A204.1 (cell line): ENCODE results near the gene XG.
"Not testable (repeated sequence)": the region's sequence is repeated elsewhere in the genome, so short reads cannot be mapped to it uniquely, and the experiment has no call there.

ENCODE experiments used
- FAIRE-seq: peaks from 2 replicates; lab custom pipeline; 2012; peaks lifted over from hg19 to GRCh38; lab: Jason Lieb, UNC

XG gene

GRCh38 chrX:2751874-2752300, at the start of gene XG:
TSS of gene XG (plus strand) at chrX:2752040. CDS start at chrX:2752275, 235 bp downstream.
- not testable (repeated sequence) for FAIRE-seq

- no peak for FAIRE-seq
These were observed 47.9 kb upstream of the XG start for GRCh38 chrX:2703991-2704369.

DNA sequence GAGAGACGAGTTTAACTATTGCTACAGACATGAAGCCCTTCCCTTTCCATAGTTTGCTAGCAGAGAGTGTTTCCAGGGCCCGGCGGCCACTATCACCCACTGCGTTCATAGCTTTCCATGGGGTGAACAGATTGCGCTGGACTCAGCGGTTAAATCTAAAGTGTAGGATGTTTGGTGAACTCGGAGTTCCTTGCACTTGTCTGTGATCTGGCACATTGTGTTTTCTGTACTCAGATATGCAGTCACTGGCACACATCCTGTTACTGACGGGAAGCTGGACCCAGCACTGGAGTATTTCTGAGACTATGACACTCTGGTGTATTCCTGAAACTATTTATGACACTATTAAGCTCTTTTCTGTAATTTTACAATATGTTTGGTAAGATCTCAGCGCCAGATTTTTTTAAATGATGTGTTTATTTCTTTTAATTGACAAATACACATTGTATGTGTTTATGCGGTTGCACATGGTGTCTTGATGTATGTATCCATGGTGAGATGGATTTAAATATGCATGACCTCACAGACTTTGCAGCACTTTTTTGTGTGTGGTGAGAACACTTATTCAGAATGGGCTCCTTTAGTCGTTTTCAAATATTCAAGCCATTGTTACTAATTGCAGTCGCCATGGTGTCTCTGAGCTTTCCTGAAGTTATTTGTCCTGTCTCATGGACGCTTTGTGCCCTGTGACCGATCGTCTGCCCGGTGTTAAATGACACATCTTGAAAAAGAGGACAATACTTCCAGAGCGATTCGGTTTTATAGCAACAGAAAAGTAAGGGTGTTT, 46.6 kb upstream of the XG start:
- FAIRE-seq = no peak

- no peak for FAIRE-seq
These were observed 44.5 kb upstream of the XG start for GRCh38 chrX:2707334-2707760.

DNA sequence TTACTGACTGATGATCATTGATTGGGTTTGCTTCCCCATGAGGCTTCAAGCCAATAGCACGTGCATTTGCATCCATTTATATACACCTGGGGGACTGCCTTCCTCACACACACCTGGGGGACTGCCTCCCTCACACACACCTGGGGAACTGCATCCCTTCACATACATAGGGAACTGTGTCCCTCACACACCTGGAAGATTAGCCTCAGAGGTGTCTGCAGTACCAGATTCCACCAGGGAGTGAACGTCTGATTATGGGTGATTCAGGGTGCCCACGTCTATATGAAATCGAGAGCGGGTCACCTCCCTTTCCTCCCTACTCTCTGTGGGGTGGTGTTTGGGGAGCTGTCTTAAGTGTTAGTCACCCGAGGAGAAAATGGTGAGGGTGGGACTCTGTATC, 43.8 kb upstream of the XG start:
- FAIRE-seq = no peak

GRCh38 chrX:2708592-2709188, 43.1 kb upstream of the XG start:
- no peak for FAIRE-seq

GRCh38 chrX:2709556-2709955, 42.3 kb upstream of the XG start:
- FAIRE-seq = no peak

DNA sequence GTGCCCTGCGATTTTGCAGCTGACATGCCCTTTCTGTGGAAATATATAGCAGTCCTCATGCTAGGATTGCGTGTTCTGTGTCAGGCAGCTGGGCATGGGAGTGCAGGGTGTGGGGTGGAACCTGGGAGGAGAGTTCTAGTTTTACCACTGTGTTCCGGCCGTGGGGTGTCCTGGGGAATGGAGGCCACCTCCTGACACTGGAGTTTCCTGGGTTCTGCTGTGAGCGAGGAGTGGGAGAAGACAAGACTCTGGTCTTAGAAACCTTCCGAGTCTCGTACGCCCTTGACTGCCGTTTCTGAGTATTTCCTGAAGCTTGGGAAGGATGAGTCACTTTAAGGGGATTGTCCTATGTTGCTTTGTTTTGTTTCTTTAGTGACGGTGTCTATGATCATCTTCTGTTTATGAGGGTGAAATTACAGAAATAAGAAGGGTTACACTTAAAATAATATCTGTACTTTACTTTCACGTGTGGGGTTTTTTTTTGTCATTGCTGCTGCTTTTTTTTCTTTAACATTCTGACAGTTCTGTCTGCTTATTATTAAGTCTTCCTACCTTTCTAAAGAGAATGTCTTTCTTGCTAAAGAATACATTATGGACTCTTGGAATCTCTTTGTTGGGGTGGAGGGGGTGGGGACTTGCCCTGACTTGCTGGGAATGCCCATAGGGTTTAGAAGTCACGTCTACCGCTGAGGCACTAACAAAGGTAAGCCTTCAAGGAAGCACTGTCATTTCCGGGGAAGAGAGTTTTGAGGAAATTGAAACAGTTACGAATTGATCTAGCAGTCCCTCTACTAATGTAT, 41.6 kb upstream of the XG start:
- no peak for FAIRE-seq

DNA sequence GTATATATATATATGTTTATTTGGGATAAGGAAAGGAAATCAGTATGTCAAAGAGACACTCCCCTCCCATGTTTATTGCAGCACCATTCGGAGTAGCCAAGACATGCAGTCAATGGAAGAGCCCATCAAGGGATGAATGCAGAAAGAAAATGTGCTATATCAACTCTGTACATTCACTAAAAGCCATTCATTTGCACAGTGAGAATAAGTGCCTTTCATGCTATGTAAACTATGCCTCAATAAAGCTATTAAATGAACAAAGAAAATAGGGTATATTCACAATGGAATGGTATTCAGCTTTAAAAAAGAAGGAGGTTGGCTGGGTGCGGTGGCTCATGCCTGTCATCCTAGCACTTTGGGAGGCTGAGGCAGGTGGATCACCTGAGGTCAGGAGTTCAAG, 40.4 kb upstream of the XG start:
- no peak for FAIRE-seq

DNA sequence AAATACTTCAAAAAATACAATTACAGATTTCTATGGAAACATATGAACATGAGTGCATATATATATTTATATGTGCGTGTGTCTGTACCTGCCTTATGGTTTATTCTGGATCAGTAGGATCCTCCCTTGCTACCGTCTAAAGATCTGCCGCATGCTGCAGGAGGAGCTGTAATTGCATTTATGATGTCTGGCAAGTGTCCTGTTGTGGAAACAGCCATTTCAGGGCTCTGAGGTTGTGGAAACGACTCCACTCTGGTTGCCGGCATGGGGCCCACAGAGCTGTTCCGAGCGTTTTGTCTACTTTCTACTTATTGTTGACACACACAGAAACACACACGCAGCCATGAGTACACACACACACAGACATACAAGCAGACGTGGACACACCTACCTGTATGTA, 39.4 kb upstream of the XG start:
- FAIRE-seq = no peak

- FAIRE-seq = no peak
These were observed 38.7 kb upstream of the XG start for GRCh38 chrX:2712890-2713840.

DNA sequence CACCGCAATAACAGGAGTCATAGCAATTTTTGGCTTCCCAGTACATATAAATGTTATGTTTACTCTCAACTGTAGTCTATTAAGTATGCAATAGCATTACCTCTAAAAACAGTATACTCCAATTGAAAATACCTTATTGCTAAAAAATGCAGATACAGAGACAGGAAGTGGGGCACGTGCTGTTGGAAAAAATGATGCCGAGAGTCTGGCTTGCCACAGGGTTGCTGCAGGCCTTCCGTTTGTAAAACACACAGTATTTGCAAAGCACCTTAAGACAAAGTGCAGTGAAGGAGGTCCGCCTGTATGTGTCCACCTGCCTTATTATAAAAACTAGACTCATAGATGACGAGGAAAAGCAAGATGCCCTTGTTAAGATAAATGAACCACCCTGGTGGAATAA, 37.3 kb upstream of the XG start:
- FAIRE-seq = no peak

GRCh38 chrX:2715066-2715600, 36.7 kb upstream of the XG start:
- no peak for FAIRE-seq

DNA sequence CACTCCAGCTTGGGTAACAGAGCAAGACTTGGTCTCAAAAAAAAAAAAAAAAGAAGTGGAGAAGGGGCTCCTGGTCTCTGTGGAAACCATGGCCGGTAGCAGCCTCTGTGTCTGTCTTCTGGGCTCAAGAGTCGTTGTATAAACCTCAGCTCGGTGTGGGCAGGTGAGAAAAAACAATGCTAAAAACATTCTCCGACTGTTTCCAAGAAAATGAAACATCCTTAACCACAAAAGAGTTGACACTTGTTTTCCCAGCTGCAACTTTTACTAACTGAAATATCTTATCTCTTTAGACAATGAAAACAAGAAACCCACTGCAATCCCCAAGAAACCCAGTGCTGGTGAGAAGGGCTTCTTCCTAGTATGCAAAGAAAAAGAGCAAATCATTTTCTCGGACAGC, 34.5 kb upstream of the XG start:
- FAIRE-seq = no peak

DNA sequence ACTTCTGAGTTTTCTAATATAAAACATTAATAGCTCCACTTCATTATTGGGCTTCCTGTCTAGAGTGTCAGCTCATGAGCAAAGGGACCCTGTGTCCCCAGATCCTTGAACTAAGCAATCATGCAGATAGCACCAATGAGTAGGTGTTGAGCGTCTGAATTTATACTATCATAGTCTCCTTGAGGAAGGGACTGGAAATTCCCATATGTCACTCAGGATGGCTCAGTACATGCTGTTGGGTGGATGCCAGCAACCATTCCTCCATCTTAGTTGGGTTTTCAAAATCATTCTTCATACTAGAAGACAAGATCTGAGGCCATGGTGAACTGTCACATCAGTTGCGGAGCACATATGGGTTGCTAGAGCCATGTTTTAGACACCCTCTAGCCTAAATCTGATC, 33.0 kb upstream of the XG start:
- no peak for FAIRE-seq

- no peak for FAIRE-seq
These were observed 31.9 kb upstream of the XG start for GRCh38 chrX:2719774-2720447.

GRCh38 chrX:2723286-2723879, 28.5 kb upstream of the XG start:
- FAIRE-seq = no peak

GRCh38 chrX:2727264-2727663, 24.6 kb upstream of the XG start:
- not testable (repeated sequence) for FAIRE-seq

- no peak for FAIRE-seq
These were observed 19.8 kb upstream of the XG start for GRCh38 chrX:2732076-2732475.

DNA sequence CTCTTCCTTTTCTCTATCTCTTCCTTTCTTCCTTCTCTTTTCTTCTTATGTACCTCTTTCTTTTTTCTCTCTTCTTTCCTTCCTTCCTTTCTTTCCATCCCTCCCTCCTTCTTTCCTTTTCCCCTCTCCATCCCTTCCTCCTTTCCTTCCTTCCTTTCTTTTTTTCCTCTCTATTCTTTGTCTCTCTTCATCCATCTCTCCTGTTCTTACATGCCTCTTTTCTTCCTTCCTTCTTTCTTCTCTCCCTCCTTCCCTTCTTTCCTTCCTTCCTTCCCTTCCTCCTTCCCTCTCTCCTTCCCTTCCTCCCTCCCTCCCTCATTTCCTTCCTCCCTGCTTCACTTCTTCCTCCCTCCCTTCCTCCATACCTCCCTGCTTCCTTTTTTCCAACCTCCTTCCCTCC, 19.2 kb upstream of the XG start:
- FAIRE-seq = no peak

GRCh38 chrX:2733286-2733685, 18.6 kb upstream of the XG start:
- no peak for FAIRE-seq
